Nephron (organoid): ENCODE measurements around the gene AADACL2.
"Not testable (repeated sequence)": the region's sequence is repeated elsewhere in the genome, so short reads cannot be mapped to it uniquely, and the experiment has no call there.

Experiments
- H3K27ac Mint-ChIP-seq, 3 experiments: 2 replicates each; pipeline ENCODE4 v1.8.0; 2020; ENCODE audit warnings: mixed read lengths in 3 of 3, mild to moderate bottlenecking in 2 of 3, moderate library complexity in 1 of 3
- H3K27me3 Mint-ChIP-seq: 2 replicates; pipeline ENCODE4 v1.8.0; 2021; ENCODE audit warnings: low read depth, mild to moderate bottlenecking, moderate library complexity, mixed read lengths
- H3K36me3 Mint-ChIP-seq: 2 replicates; pipeline ENCODE4 v1.8.0; 2020; ENCODE audit warnings: low read depth, mixed read lengths
- H3K4me1 Mint-ChIP-seq: 2 replicates; pipeline ENCODE4 v1.8.0; 2020; ENCODE audit warnings: mixed read lengths
- H3K4me3 Mint-ChIP-seq, 3 experiments: 2 replicates each; pipeline ENCODE4 v1.8.0; 2020; ENCODE audit warnings: mild to moderate bottlenecking in 3 of 3, mixed read lengths in 3 of 3, moderate library complexity in 2 of 3
- H3K9me3 Mint-ChIP-seq: 2 replicates; pipeline ENCODE4 v1.8.0; 2020; ENCODE audit warnings: mixed read lengths
- TF ChIP-seq, protein P1 (sequence below), 3 experiments: fragments of 200-600 bp; sonication (generic); IDR thresholded peaks; one replicate each; pipeline ENCODE4 v1.5.0; 2021; ENCODE audit warnings: antibody characterized with exemption in 3 of 3; ENCODE audit not compliant: unreplicated experiment in 3 of 3

AADACL2 gene

DNA sequence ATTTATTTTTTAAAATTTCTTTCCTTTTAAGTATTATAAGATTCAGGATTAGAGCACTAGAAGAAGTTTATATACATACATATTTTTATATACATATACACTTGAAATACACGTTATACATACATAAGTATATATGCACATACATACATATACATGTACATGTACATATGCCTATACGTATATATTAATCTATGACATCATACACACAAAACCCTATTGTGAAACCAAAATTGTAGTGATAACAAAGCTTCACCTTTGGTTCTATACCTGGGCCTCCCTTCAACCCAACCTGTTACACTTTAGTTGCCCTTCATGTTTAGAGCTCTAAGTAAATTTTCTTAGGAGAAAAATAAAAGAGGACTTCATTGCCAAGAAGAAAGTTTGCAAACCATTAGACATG lies 17.0 kb downstream of the AADACL2 start:
- Mint-ChIP-seq H3K27me3 (no peaks in the 10 kb centered on the region), H3K4me3 (no peak overlapping the region), H3K9me3 (peaks cover 13% of the 10 kb centered on the region), H3K36me3 (no peaks in the 10 kb centered on the region), H3K4me1 (peaks cover 3% of the 10 kb centered on the region), H3K27ac (no peak overlapping the region)
- TF ChIP-seq, protein P1, sequence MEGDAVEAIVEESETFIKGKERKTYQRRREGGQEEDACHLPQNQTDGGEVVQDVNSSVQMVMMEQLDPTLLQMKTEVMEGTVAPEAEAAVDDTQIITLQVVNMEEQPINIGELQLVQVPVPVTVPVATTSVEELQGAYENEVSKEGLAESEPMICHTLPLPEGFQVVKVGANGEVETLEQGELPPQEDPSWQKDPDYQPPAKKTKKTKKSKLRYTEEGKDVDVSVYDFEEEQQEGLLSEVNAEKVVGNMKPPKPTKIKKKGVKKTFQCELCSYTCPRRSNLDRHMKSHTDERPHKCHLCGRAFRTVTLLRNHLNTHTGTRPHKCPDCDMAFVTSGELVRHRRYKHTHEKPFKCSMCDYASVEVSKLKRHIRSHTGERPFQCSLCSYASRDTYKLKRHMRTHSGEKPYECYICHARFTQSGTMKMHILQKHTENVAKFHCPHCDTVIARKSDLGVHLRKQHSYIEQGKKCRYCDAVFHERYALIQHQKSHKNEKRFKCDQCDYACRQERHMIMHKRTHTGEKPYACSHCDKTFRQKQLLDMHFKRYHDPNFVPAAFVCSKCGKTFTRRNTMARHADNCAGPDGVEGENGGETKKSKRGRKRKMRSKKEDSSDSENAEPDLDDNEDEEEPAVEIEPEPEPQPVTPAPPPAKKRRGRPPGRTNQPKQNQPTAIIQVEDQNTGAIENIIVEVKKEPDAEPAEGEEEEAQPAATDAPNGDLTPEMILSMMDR (IDR thresholded peaks at IDR 0.05; ENCODE audit: unreplicated experiment in 3 of 3): no peak

DNA sequence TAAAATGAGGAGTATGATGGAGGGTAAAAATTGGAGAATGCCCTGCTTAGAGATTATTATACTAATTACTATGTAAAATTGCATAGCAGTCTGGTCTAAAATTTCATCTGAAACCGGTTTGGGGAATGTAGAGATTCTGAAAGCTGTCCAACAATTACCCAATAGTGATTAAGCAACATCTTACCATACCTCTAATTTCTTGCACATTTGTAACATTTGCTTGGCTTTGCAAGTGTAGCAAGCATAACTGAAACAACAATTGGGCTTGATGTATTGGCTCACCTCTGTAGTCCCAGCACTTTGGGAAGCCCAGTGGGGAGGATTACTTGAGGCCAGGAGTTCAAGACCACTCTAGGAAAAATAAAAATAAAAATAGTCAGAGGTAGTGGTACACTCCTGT lies 17.4 kb downstream of the AADACL2 start:
- Mint-ChIP-seq H3K9me3 (peaks cover 13% of the 10 kb centered on the region), H3K36me3 (no peaks in the 10 kb centered on the region), H3K27me3 (no peaks in the 10 kb centered on the region), H3K4me1 (peaks cover 3% of the 10 kb centered on the region), H3K4me3 (no peak overlapping the region), H3K27ac (no peak overlapping the region)
- TF ChIP-seq, protein P1 (IDR thresholded peaks at IDR 0.05; ENCODE audit: unreplicated experiment in 3 of 3): no peak

DNA sequence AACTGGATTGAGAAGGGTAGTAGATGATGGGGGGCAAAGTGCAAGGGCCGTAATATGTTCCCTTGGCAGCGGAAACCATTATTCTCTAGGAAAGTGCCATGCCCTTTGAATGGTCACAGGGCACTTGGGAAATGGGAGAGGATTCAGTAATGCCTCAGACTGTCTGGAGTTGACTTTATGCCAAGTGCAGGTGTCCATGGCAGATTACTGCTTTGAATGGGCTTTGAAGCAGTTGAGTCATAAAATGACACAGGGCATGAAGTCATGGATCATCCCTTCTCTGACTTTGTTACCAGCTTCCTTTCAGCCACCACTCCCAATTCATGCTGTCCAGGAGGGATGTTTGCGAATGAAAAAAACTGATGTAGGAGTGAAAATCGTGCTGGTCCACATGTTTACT lies 20.1 kb downstream of the AADACL2 start:
- Mint-ChIP-seq H3K27ac (no peak overlapping the region), H3K36me3 (no peaks in the 10 kb centered on the region), H3K4me1 (peaks cover 13% of the 10 kb centered on the region), H3K9me3 (peaks cover 6% of the 10 kb centered on the region), H3K27me3 (no peaks in the 10 kb centered on the region), H3K4me3 (no peak overlapping the region)
- TF ChIP-seq, protein P1 (IDR thresholded peaks at IDR 0.05; ENCODE audit: unreplicated experiment in 3 of 3): no peak

DNA sequence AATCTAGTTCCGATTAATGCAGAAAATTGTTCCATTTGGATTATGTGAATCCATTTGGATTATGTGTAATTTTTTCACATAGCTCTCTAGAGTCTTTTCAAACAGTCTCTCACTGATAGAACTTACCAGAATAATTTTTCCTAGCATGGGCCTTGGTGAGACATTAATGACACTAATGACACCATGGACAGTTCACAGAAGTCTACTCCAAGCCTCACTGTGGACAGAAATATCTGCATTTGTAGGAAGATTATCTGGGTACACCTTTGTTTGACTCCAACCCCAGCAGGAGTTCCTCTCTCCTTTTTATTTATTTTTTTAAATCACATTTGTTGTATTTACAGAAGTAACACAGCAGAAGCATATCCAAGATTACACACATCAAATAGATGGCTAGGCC lies 27.9 kb downstream of the AADACL2 start:
- no peaks in the 10 kb centered on the region for H3K27me3 Mint-ChIP-seq
- no peak overlapping the region for H3K27ac Mint-ChIP-seq
- H3K36me3 Mint-ChIP-seq: no peaks in the 10 kb centered on the region
- peaks cover 10% of the 10 kb centered on the region for H3K4me1 Mint-ChIP-seq
- TF ChIP-seq, protein P1 (IDR thresholded peaks at IDR 0.05; ENCODE audit: unreplicated experiment in 3 of 3): no peak
- H3K9me3 Mint-ChIP-seq: no peaks in the 10 kb centered on the region
- H3K4me3 Mint-ChIP-seq: no peak overlapping the region

DNA sequence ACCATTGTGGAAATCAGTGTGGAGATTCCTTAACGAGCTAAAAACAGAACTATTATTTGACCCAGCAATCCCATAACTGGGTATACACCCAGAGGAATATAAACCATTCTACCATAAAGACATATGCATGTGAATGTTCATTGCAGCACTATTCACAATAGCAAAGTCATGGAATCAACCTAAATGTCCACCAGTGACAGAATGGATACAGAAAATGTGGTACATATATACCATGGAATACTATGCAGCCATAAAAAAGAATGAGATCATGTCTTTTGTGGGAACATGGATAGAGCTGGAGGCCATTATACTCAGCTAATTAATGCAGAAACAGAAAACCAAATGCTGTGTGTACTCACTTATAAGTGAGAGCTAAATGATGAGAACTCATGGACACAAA lies 31.0 kb downstream of the AADACL2 start:
- not testable (repeated sequence) for H3K4me1 Mint-ChIP-seq, H3K9me3 Mint-ChIP-seq, H3K27me3 Mint-ChIP-seq, H3K4me3 Mint-ChIP-seq, H3K27ac Mint-ChIP-seq, H3K36me3 Mint-ChIP-seq

DNA sequence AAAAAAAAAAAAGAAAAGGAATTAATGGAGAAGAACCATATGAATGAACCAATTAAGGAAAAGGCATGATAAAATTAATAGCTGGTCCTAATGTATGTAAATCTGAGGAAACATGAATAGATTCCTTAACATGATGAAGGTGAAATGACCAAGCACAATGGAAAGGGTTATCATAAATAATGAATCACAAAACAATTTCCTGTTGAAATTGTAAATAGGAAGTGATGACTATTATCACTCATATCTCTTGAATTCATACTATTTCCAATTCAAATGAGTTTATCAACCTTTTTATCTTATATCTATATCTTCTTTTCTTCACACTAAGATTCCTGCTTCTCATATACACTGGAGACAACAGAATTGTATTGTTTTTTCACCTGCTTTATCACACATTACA lies 32.0 kb downstream of the AADACL2 start:
- H3K4me1 Mint-ChIP-seq: peaks cover 5% of the 10 kb centered on the region
- H3K4me3 Mint-ChIP-seq: no peak overlapping the region
- no peaks in the 10 kb centered on the region for H3K27me3 Mint-ChIP-seq
- TF ChIP-seq, protein P1 (IDR thresholded peaks at IDR 0.05; ENCODE audit: unreplicated experiment in 3 of 3): no peak
- H3K27ac Mint-ChIP-seq: no peak overlapping the region
- no peaks in the 10 kb centered on the region for H3K36me3 Mint-ChIP-seq
- H3K9me3 Mint-ChIP-seq: no peaks in the 10 kb centered on the region
